ENCODE results near the gene COX7A2L. TPM values are rescaled to one million over a fixed set of nuclear protein-coding genes. Genes with fewer than 3 reads are reported as not detected.

COX7A2L gene
- total and polyA plus RNA-seq, 2 experiments from 2014 or later: 112 to 149 TPM

- no peak for TF ChIP-seq ZNF462 (CRISPR knock-in tag; IDR thresholded peaks at IDR 0.05)
Measured at GRCh38 chr2:42360493-42360889, 526 bp downstream of the COX7A2L start (continued).

GRCh38 chr2:42359965-42360483 is 993 bp downstream of the COX7A2L start:
- H3K79me2 ChIP-seq (replicated peaks; ENCODE audit: insufficient read depth): peaks cover 58% of the 10 kb centered on the region
- ATAC-seq: no peak
- peak overlapping the region; percentile 99 for H3K4me2 ChIP-seq
- H4K20me1 ChIP-seq (replicated peaks; ENCODE audit: insufficient read depth): peaks cover 32% of the 10 kb centered on the region
- peaks cover 12% of the 10 kb centered on the region for H3K27me3 Mint-ChIP-seq (ENCODE audit: insufficient read depth, low read depth, poor library complexity)
- no peak overlapping the region; the same call in 1 of the 2 replicates for H3K27ac ChIP-seq (ENCODE audit: low read depth)
- H3K36me3 ChIP-seq (ENCODE audit: insufficient read depth): no peaks in the 10 kb centered on the region
- peak overlapping the region; percentile 96 for H3K4me3 ChIP-seq
- no peaks in the 10 kb centered on the region for H3K36me3 Mint-ChIP-seq (ENCODE audit: low read depth)
- H2AFZ ChIP-seq: no peak overlapping the region
- H3K4me1 ChIP-seq (ENCODE audit: insufficient read depth): peaks cover 19% of the 10 kb centered on the region
- no peak for DNase-seq (ENCODE audit: low spot score)
- no peaks in the 10 kb centered on the region; the same call in 1 of the 2 replicates for H3F3A ChIP-seq (replicated peaks; ENCODE audit: low read depth)
- TF ChIP-seq JUNB (IDR thresholded peaks at IDR 0.05; ENCODE audit: unreplicated experiment) (no peak), REST (IDR thresholded peaks at IDR 0.05; ENCODE audit: unreplicated experiment) (no peak), ZNF462 (CRISPR knock-in tag; IDR thresholded peaks at IDR 0.05) (no peak), STAT1 (IDR thresholded peaks at IDR 0.05; ENCODE audit: unreplicated experiment) (no peak)
- H3K27ac Mint-ChIP-seq: peak overlapping the region; percentile 100
- H3K4me3 Mint-ChIP-seq: peak overlapping the region; percentile 95
- H3K9me2 ChIP-seq (ENCODE audit: insufficient read depth): no peaks in the 10 kb centered on the region
- peaks cover 25% of the 10 kb centered on the region for H3K4me1 Mint-ChIP-seq
- H3K27me3 ChIP-seq (ENCODE audit: insufficient read depth): no peaks in the 10 kb centered on the region
- H3K9me3 Mint-ChIP-seq: no peaks in the 10 kb centered on the region
